Liver (tissue), 3 donors: ENCODE measurements around the gene GRIN3A.

Experiments
- CTCF ChIP-seq: fragments of 150-350 bp; IDR thresholded peaks from 2 replicates; pipeline ENCODE4 v1.5.1; 2017; ENCODE audit warnings: improper control_type of control experiment, low read depth, low read length; ENCODE audit not compliant: missing input control
- JUND ChIP-seq, 2 donors: IDR thresholded peaks; 2 replicates each; pipeline ENCODE4 v1.6.1; 2016; ENCODE audit warnings: antibody characterized with exemption in 2 of 2
- REST ChIP-seq: IDR thresholded peaks from 2 replicates; pipeline ENCODE4 v1.6.1; 2016; ENCODE audit warnings: antibody characterized with exemption, mild to moderate bottlenecking
- donor health status: healthy.
- donor health status: healthy.

GRCh38 chr9:101683236-101683635 is 55.2 kb downstream of the GRIN3A start:
- no peak for TF ChIP-seq CTCF
- no peak for TF ChIP-seq JUND (IDR thresholded peaks at IDR 0.05)
- TF ChIP-seq REST: no peak
